ENCODE data around the gene GTF2IRD1.

The GTF2IRD1 gene

GRCh38 chr7:74466196-74466813 is 12.6 kb downstream of the GTF2IRD1 start:
- H3K27ac ChIP-seq: peak overlapping the region; percentile 95
- DNase-seq (ENCODE audit: low spot score): no peak
- TF ChIP-seq CTCF (conservative IDR thresholded peaks at IDR 0.05; ENCODE audit: low read depth): no peak
- CTCF ChIA-PET: interaction anchor here (0.6 to 0.9 kb wide), 2 partner anchors 8 to 578 kb away, joined by 3 to 4 read pairs; no protein-coding TSS in a partner anchor
- POLR2A ChIA-PET (ENCODE audit: low non-redundant PET): interaction anchor here (0.6 kb wide), 1 partner anchor 10 kb away, joined by 5 read pairs; no protein-coding TSS in a partner anchor

- ChIA-PET POLR2A (ENCODE audit: low non-redundant PET) (no interaction called here), CTCF (interaction anchor here (1.6 kb wide), 1 partner anchor 99 kb away, joined by 6 read pairs; no protein-coding TSS in a partner anchor)
- H3K27ac ChIP-seq: peak overlapping the region; percentile 95
- no peak for DNase-seq (ENCODE audit: low spot score)
- TF ChIP-seq CTCF (conservative IDR thresholded peaks at IDR 0.05; ENCODE audit: low read depth): no peak
Observed at GRCh38 chr7:74467876-74468275, 14.2 kb downstream of the GTF2IRD1 start.

- no peak for DNase-seq (ENCODE audit: low spot score)
- peak overlapping the region; percentile 100 for H3K27ac ChIP-seq
- no peak for TF ChIP-seq CTCF (conservative IDR thresholded peaks at IDR 0.05; ENCODE audit: low read depth)
- ChIA-PET CTCF (no interaction called here), POLR2A (ENCODE audit: low non-redundant PET) (no interaction called here)
Observed at GRCh38 chr7:74470504-74470903, 16.8 kb downstream of the GTF2IRD1 start.

- CTCF ChIA-PET: interaction anchor here (0.5 to 1.0 kb wide), 3 partner anchors 21 to 26 kb away, joined by 3 read pairs; no protein-coding TSS in a partner anchor
- DNase-seq (ENCODE audit: low spot score): no peak
- no peak for TF ChIP-seq CTCF (conservative IDR thresholded peaks at IDR 0.05; ENCODE audit: low read depth)
- POLR2A ChIA-PET (ENCODE audit: low non-redundant PET): no interaction called here
- peak overlapping the region; percentile 100 for H3K27ac ChIP-seq
Observed at GRCh38 chr7:74473116-74473515, 19.4 kb downstream of the GTF2IRD1 start.

GRCh38 chr7:74474271-74474865 is 20.7 kb downstream of the GTF2IRD1 start:
- CTCF ChIA-PET: interaction anchor here (0.6 kb wide), 3 partner anchors 8 to 22 kb away, joined by 3 to 4 read pairs (median 4); no protein-coding TSS in a partner anchor

More at GRCh38 chr7:74474271-74474865, 20.7 kb downstream of the GTF2IRD1 start:
- no peak for DNase-seq (ENCODE audit: low spot score)
- POLR2A ChIA-PET (ENCODE audit: low non-redundant PET): no interaction called here
- H3K27ac ChIP-seq: peak overlapping the region; percentile 100
- no peak for TF ChIP-seq CTCF (conservative IDR thresholded peaks at IDR 0.05; ENCODE audit: low read depth)

Data from RWPE1 (cell line).